Effector CD4-positive, alpha-beta T cell (primary cell): ENCODE measurements around the gene UVRAG.
"Not testable (repeated sequence)": the region's sequence is repeated elsewhere in the genome, so short reads cannot be mapped to it uniquely, and the experiment has no call there.

Experiments used
- DNase-seq: peaks from one replicate; pipeline ENCODE4 v3.0.0-alpha.2; 2020

The UVRAG gene

DNA sequence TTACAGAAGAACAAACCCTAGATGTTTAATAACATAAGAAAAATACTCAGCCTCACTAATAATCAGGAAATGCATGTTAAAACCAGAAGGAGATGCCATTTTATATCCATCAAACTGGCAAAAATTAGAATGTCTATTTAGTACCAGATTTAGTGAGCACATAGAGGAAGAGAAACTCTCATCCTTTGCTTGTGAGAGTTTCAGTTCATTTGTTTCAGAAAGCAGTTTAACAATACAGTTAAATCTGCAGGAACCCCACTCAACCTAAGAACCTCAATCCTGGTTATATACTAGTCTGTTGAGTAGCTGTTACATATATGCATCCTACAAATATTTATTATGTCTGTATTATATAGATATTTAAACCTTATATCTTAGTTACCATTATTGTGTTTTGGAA lies 218.7 kb downstream of the UVRAG start:
- no peak for DNase-seq

DNA sequence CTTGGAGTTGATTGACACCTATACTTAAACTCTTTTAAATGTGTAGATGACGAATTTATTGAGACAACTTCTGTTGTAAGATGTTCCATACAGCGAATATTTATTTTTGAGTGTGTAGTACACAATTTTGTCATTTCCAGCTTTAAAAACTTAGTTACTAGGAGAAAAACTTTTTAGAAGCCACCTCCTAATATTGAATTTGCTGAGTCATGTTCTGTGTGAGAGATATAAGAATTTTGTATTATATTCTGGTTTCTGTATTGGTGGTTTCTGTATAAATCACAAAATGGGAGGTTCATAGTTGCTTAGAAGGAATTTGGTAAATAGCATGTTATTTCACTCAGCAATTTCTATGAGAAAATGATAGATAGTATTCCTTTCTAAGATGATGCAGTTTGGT lies 220.0 kb downstream of the UVRAG start:
- no peak for DNase-seq

DNA sequence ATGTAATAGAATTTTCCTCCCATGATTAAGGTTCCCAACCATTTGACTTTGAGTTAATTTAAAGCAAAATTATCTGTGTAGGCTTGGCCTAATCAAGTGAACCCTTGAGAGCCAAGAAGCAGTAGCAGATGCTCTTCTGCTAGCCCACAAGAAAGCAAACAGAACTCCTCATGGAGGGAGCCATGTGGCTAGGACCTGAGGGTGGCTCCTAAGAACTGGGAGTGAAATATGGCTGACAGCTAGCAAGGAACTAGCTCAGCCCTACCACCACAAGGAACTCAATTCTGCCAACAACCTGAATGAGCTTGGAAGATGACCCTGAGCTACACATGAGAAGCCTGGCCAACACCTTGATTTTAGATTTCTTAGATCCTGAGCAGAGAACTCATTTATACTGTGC lies 223.6 kb downstream of the UVRAG start:
- no peak for DNase-seq

DNA sequence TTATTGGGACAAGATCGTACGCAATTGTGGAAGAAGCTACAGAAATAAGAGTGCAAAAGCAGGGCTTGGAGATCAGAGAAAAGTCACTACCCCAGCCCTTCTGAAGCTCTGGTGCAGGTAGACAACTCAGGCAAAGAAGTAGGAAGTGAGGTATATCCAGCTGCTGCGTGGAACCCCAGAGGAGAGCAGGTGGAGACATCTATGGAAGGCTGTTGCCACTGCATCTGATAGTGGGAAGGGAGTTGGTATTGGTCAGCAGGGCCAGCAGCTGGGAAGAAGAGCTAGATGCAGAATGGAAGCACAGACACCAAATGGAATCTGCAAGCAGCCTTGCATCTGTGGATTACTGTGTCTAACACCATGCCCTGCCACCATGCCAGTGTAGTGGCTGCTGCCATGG lies 226.2 kb downstream of the UVRAG start:
- DNase-seq: no peak

DNA sequence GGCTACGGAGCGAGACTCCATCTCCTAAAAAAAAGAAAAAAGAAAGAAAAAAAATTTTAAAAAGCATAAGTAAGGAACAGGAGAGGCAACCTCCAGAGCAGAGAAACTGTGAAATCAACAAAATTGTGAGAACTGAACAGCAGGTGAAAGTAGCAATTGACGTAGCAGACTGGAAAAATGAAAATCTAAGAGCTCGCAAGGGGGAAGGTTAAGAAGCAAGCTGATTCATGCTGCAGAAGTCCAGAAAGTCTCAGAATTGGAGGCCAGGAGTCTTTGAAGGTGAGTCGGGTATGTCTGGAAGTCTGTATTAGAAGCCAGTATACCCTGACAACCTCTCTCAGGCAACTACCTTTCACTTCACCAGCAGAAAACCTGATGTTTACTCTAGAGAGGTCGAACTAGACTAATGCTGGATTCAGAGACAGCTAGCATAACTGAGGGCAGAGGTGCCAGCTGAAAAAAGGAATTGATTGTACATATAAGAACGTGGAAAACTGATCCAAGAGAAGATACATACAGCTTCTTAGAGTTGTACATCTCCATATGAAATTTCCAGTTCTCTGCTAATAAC lies 229.8 kb downstream of the UVRAG start:
- DNase-seq: no peak

DNA sequence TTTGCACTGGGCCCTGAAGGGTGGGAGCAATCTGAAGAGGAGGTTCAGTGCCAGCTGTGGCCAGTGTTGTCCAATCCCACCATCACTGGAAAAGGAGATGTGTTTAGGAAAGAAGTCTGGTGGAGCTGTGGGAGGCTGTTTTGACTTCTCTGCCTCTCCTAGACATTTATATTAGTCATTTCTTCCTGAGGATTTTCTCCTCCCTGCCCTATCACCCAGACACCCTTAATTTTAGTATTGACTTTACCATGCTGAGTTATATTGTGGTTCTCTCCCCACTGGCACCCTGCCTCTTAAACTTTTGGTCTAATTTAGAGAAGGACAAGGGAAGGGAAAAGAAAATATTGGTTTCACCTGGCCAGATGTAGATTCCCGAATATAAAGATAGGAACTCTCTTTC lies 232.2 kb downstream of the UVRAG start:
- DNase-seq: no peak

DNA sequence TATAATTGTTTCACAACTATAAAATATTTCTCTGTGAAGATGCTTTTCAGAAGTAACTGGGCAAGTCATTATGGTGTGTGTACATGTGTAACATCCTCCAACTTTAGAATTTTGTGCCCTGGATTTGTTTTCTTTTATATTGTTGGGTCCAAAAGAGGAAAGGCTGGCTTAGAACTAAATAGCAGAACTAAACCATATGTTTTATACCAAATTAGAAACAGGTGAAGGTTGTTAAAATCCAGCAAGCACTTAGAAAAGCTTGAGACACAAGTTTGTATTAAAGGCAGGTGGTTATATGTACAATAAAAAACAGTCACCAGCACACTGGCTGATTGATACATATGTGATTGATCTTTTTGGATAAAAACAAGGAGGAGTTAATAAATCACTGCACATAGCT lies 232.8 kb downstream of the UVRAG start:
- DNase-seq: no peak

DNA sequence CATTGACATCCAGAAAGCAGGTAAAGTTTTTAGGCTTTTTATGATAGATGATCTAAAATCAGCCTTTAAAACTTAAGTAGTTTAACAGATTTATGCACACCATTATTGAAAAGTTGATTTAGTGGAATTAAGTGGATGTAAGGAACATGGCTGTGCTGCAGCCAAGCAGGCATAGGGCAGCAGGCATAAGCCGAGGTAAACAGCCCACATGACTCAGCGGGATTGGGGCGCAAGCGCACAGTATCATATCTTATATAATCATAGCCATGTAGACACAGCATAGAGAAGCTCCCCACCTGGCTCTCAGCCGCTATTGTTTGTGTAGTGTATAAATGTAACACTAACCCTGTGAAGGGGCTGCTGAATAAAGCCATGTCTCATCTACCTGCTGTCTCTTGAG lies 233.8 kb downstream of the UVRAG start:
- no peak for DNase-seq

DNA sequence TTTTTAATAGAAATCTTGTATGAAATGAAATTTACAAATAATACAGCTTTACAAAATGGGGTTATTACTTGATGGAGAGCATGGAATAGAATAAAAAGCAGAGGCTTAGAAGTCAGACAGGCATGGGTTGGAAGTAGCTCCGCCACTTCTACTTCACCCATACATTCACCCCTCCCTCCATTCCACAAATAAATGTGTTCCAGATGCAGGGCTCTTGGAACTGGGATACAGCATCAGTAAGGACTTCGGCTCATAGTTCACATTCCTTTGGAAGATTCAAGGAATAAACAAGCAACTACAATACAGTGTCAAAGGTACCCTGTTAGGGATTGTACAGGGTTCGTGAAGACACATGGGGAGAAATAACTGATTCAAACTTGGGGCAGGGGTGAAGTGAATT lies 234.5 kb downstream of the UVRAG start:
- DNase-seq: no peak

DNA sequence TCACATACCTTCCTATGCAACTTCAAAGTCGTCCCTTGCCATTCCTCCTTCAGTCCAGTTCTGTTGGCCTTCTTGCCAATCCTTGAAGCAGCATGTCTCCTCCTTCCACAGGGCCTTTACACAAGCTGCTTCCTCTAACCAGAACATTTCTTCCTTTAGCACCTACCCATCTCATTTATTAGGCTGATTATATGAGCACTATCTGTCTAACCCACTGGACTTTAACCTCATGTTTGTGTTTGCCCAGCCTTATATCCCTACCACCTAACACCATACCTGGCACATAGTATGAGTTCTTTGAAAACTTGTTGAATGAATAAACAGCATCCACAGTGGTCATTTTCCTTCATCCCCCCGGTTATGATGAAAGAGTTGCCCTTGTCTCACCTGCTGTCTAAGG lies 236.9 kb downstream of the UVRAG start:
- no peak for DNase-seq

DNA sequence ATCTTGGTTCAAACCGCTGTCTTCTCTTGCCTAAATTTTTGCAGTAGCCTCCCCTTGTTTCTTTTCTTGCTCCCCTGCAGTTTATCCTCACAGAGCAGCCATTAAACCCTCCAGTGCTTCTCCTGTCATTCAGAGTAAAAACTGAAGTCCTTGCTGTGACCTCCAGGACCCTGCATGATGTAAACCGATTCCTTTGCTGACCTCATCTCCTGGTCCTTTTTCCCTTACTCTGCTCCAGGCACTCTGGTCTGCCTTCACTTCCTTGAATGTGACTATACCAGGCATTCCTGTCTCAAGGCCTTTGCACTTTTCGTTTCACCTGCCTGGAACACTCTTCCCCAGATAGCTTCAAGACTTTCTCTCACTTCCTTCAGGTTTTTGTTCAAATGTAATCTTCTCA lies 239.3 kb downstream of the UVRAG start:
- DNase-seq: no peak

DNA sequence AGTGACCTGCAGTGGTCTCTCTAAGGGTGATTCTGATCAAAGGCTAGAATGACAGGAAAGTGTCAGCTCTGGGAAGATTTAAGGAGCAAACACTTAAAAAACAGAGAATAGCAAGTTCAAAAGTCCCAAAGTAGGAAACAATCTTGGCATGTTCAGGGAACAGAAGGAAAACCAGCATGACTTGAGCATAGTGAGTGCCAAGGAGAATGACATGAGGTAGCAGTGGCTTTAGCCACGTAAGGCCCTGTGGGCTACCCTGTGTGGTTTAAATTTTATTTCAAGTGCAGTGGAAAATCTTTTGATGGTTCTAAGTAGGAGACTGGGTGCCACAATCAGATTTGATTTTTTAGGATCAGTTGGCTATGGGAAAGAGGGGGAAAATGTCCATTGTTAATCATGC lies 241.9 kb downstream of the UVRAG start:
- no peak for DNase-seq

DNA sequence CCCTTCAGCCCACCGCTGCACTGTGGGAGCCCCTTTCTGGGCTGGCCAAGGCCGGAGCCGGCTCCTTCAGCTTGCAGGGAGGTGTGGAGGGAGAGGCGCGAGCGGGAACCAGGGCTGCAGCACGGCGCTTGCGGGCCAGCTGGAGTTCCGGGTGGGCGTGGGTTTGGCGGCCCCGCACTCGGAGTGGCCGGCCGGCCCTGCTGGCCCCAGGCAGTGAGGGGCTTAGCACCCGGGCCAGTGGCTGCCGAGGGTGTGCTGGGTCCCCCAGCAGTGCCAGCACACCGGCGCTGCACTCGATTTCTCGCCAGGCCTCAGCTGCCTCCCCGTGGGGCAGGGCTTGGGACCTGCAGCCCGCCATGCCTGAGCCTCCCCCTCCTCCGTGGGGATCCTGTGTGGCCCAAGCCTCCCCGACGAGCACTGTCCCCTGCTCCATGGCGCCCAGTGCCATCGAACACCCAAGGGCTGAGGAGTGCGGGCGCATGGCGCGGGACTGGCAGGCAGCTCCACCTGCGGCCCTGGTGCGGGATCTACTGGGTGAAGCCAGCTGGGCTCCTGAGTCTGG lies 245.5 kb downstream of the UVRAG start:
- DNase-seq: not testable (repeated sequence)

DNA sequence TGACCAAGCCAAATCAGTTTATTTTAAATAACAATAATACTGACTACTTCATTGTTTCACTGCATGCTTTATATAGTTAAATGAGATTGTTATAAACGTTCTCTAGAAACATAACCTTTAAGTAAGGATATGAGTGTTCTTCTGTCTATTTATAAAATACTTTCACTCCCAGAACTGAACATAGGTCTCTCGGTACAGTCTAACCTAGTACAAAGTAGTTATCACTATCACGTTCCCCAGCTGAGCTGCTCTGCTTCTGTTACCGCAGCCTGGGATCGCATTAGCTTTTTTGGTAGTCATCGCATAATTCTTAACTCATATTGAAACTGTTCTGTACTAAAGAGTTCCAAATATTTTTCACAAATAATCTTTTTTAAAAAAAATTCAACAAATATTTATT lies 247.7 kb downstream of the UVRAG start:
- DNase-seq: no peak

DNA sequence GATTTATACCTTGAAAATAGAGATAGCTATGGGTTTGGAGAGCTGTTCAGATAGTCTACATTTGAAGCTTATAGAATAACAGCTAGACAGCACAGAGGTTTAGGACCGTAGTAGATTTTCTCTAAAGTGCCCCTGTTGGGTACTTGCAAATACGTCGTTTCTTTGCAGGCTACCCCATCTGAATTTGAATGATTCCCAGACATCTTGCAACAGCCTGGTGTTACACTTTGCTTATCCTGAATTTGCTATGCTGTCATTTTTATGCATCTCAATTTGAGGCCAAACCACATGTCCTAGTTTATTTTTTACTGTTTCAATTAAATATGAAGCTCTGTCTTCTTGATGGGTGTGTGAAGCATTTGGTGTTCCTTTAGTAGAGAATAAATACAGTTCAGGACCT lies 249.2 kb downstream of the UVRAG start:
- DNase-seq: no peak

DNA sequence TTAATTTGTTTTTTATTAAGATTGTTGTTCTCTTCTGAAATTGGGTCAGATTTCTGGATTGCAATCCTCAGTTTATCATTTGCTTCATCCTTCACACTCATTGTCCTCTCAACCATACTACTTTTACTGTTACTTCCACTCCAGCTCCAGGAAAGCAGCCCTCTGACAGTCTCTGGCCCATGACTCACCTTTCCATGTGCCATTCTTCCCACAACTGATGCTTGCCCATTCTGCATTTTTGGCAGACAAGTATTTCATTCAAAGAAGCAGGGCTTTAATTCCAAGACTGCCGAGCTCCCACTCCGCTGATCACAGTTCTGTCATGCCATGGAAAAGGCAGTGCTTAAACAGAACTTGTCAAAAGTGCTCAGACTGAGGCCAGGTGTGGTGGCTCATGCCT lies 252.1 kb downstream of the UVRAG start:
- DNase-seq: no peak

DNA sequence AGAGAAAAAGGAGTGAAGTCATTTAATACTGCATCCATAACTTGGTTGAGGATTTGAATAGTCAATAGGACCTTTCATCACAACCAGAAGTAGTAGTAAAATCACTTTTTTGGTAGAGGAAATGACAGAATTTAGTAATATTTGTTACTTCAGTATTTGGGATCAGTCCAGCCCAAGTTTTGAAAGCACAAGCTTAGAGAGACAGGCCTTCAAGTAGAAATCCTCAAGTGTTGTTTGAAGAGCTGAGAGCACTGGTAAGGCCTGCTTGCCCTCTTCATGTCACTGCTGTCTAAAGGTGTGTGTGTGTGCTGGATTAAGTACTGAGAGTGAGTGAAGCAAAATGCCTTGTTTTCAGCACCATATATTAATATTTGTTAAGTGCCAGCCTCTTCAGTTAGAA lies 254.0 kb downstream of the UVRAG start:
- no peak for DNase-seq

DNA sequence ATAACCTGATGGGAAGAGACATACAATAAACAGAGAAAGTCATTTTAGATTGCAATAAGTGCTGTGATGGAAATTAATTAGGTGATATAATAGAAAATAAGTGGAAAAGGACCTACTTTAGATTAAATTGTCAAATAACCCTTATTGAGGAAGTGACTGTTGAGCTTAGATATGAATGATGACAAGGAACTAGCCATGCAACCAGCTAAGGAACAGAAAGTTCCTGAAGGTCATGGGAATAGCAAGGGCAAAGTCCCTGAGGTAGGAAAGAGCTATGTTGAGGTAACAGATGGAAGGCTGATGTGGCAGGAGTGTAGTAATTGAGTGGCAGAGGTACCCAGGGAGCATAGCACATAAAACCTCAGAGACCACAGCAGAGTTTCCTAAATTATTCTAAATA lies 256.1 kb downstream of the UVRAG start:
- DNase-seq: no peak

DNA sequence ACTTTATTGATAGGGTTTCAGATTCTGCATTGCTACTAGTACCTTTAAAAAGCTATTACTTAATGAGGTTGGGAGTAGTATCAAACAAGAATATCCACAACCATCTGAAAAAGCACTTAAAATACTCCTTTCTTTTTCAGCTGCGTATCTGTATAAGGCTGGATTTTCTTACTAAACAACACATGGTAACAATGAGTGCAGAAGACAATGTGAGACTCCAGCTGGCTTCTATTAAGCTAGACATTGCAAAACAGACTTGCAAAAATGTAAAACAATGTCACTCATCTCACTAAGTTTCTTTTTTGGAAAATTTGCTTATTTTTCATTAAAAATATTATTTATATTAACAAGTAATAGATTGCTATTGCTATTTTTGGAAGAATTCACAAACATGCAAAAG lies 258.7 kb downstream of the UVRAG start:
- no peak for DNase-seq

DNA sequence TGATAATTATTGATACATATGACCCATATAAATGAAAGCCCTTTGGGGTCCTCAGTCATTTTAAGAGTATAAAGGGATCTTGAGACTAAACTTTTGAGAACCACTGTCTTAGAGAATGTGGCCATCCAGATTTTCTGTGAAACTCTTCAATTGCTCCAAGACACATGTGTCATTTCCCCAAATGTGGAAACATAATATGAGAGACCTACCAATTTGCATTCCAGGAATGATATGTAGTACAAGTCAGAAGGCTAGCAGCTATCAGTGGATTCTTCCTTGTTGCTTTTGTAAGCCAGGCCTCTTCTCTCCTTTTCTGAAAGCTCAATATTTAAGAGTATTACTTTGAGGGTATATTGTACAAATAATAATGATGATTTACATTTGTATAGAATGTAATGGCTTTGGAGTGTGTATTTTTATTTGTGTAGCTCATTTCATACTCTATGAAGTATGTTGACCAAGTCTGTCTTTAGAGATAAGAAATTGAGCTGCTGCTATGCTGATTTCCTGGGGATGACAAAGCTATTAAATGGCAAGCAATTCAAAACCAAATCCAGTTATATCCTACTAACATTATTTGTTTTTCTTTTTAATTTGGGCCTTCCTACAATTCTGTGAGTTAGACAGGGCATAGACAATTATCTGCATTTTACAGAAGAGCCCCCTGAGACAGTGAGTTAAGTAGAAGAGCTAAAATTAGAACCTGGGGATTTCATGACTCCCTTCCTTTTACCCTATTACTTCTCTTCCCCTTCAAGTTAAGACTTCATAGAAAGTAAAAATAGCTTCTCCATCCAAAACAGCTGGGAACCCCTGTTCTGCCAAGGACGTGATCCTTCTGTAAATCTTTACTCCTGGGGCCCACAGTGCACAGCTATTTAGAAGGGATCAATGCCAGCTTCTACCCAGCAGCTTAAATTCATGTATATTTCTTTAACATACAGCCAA lies 259.4 kb downstream of the UVRAG start:
- no peak for DNase-seq

DNA sequence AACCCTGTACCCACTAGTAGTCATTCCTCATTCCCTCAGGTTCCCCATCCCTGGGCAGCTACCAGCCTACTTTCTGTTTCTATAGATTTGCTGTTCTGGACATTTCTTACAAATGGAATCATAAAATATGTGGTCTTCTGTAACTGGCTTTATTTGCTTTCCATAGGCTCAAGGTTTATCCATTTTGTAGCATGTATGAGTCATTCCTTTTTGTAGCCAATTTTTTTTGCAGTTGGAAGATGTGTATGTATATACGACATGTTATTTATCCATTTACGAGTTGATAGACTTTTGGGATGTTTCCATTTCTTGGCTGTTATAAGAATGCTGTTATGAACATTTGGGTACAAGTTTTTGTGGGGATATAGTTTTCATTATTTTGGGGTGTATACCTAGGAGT lies 260.7 kb downstream of the UVRAG start:
- no peak for DNase-seq

DNA sequence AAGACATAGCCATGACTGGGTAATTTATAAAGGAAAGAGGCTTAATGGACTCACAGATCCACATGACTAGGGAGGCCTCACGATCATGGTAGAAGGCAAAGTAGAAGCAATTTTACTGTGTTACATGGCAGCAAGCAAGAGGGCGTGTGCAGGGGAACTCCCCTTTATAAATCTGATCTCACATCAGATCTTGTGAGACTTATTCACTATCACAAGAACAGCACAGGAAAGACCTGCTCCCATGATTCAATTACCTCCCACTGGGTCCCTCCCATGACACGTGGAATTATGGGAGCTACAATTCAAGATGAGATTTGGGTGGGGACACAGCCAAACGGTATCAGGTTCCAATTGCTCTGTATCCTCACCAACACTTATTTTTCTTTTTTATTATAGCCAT lies 261.2 kb downstream of the UVRAG start:
- not testable (repeated sequence) for DNase-seq

DNA sequence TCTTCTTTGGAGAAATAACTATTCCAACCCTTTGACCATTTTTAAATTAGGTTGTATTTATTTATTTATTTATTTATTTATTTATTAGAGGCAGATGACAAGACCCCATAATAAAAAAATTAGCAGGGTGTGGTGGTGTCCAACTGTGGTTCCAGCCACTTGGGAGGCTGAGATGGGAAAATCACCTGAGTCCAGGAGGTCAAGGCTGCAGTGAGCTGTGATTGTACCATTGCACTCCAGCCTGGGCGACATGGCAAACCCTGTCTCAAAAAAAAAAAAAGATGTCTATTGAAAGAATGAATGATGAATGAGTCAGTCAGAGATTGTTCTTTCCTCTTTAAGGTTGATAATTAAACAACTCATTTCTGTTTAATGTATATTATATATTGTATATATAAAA lies 261.7 kb downstream of the UVRAG start:
- no peak for DNase-seq

DNA sequence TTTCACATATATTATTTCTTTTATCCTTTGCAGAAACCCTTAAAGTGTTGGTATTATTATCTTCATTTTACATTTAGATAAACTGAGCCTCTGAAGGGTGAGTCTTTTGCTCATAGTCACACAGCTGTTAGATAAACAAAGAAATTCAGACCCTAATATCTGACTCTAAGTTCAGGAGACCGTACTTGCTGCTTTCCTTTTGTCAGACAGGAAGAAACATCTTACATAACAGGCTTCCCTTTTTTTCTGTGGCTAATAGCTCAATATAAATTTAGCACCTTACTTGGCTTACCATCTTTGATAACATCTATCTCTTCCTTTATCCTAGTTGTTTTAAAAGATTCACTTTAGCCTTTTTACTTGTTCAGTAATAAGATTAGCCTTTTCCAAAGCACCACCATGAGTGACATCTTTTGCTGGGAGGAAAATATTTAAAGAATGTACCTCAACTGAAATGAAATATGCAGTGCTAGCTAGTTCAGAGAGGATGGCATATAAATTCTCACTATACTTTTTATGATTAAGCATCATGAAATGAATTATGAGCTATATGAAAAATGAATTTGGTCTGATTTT lies 262.7 kb downstream of the UVRAG start:
- no peak for DNase-seq
